ENCODE measurements around the gene PTCD2.

DNA sequence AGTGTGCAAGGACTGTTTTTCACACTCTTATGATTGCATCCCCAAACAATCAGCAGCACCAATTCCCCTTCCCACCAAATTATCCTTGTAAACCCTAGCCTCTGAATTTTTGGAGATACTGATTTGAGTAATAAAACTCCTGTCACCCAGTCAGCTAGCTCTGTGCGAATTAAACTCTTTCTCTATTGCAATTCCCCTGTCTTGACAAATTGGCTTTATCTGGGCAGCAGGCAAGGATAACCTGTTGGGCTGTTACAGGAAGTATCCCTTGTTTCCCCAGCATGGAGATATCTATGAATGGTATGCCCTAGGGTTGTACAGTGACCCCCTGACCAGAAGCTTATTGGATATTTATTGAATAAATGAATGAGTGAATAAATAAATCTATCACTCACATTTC is 80.8 kb downstream of the PTCD2 start:
- TF ChIP-seq EZH2 (IDR thresholded peaks at IDR 0.05) (no peak), POLR2AphosphoS5 (IDR thresholded peaks at IDR 0.05; ENCODE audit: borderline replicate concordance, low read depth, low read length) (no peak)

Measured in SK-N-MC (cell line).